ENCODE results near the gene C16orf96. TPM values are rescaled to one million over a fixed set of nuclear protein-coding genes. Genes with fewer than 3 reads are reported as not detected.

Gene C16orf96
- total and polyA plus RNA-seq, 2 donors from 2014 or later: 0.13 to 0.16 TPM

GRCh38 chr16:4648917-4649316 is 92.8 kb downstream of the C16orf96 start:
- Histone ChIP-seq H3K9me3 (ENCODE audit: control insufficient read depth in 2 of 3, insufficient read depth in 1 of 3, low read length in 3 of 3) (no peaks in the 10 kb centered on the region), H3K27ac (ENCODE audit: low read depth in 2 of 2, low read length in 2 of 2) (no peak overlapping the region), H3K36me3 (ENCODE audit: control insufficient read depth in 2 of 3, insufficient read depth in 3 of 3, low read length in 3 of 3) (peaks cover 0 to 6% (median 3%) of the 10 kb centered on the region in 3 donors), H3K4me1 (ENCODE audit: control insufficient read depth in 2 of 3, insufficient read depth in 2 of 3, low read depth in 1 of 3, low read length in 3 of 3) (peaks cover 0 to 14% (median 8%) of the 10 kb centered on the region in 3 donors), H3K9ac (ENCODE audit: low read length in 3 of 3) (no peak overlapping the region), H3K4me3 (ENCODE audit: low read length in 3 of 3) (no peak overlapping the region), H3K27me3 (ENCODE audit: control insufficient read depth, insufficient read depth, low read length) (no peaks in the 10 kb centered on the region)
- FAIRE-seq (no peak), DNase-seq (no peak)
- no peak for TF ChIP-seq CTCF (IDR thresholded peaks at IDR 0.05; ENCODE audit: borderline replicate concordance, extremely low read depth, insufficient read depth)
- intact Hi-C loops (cut with DNase I): no loop called here

DNA sequence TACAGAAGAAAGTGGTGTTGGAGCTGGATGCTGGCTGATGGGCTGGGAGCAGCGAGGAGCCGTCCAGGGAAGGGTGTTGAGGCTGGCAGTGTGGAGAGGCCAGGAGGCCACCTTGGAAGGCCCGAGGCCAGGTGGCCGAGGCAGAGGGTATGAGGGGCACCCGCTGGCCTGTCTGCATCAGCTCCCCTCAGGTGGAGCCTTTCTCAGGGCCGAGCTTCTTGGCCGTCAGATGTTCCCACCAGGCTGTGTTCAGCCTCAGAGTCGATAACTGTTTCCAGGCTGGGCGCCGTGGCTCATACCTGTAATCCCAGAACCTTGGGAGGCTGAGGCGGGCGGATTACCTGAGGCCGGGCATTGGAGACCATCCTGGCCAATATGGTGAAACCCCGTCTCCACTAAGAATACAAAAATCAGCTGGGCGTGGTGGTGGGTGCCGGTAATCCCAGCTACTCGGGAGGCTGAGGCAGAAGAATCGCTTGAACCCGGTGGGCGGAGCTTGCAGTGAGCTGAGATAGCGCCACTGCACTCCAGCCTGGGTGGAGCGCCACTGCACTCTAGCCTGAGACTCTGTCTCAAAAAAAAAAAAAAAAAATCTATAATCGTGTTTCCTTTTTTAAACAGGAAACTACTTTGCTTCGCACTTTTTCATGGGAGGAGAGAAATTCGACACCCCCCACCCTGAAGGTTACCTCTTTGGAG is 93.8 kb downstream of the C16orf96 start:
- Histone ChIP-seq H3K4me3 (ENCODE audit: low read length in 3 of 3) (no peak overlapping the region), H3K36me3 (ENCODE audit: control insufficient read depth in 2 of 3, insufficient read depth in 3 of 3, low read length in 3 of 3) (peaks cover 0 to 6% (median 3%) of the 10 kb centered on the region in 3 donors), H3K9me3 (ENCODE audit: control insufficient read depth in 2 of 3, insufficient read depth in 1 of 3, low read length in 3 of 3) (no peaks in the 10 kb centered on the region), H3K9ac (ENCODE audit: low read length in 3 of 3) (no peak overlapping the region), H3K27ac (ENCODE audit: low read depth in 2 of 2, low read length in 2 of 2) (no peak overlapping the region), H3K4me1 (ENCODE audit: control insufficient read depth in 2 of 3, insufficient read depth in 2 of 3, low read depth in 1 of 3, low read length in 3 of 3) (peaks cover 0 to 19% (median 13%) of the 10 kb centered on the region in 3 donors), H3K27me3 (ENCODE audit: control insufficient read depth, insufficient read depth, low read length) (no peaks in the 10 kb centered on the region)
- intact Hi-C loops (cut with DNase I): no loop called here
- TF ChIP-seq CTCF (IDR thresholded peaks at IDR 0.05; ENCODE audit: borderline replicate concordance, extremely low read depth, insufficient read depth): no peak
- DNase-seq (no peak), FAIRE-seq (no peak)

Other genes with a start within 250 kb of the C16orf96 start
- 68.7 TPM for gene GLIS2, start 240.3 kb upstream of the C16orf96 start, total RNA-seq
- 35.6 TPM for gene GLIS2, start 240.3 kb upstream of the C16orf96 start, polyA plus RNA-seq (ENCODE audit: insufficient read depth, low read depth, low replicate concordance)
- gene PAM16, start 205.0 kb upstream of the C16orf96 start, total RNA-seq: 29.4 TPM
- 61.1 TPM for gene PAM16, start 205.0 kb upstream of the C16orf96 start, polyA plus RNA-seq (ENCODE audit: insufficient read depth, low read depth, low replicate concordance)
- gene VASN, start 184.5 kb upstream of the C16orf96 start, total RNA-seq: 82.7 TPM
- gene VASN, start 184.5 kb upstream of the C16orf96 start, polyA plus RNA-seq (ENCODE audit: insufficient read depth, low read depth, low replicate concordance): 75.7 TPM
- 50.1 TPM for gene CORO7, start 139.7 kb upstream of the C16orf96 start, total RNA-seq
- gene CORO7, start 139.7 kb upstream of the C16orf96 start, polyA plus RNA-seq (ENCODE audit: insufficient read depth, low read depth, low replicate concordance): 9.8 TPM
- 41.1 TPM for gene DNAJA3, start 130.5 kb upstream of the C16orf96 start, total RNA-seq
- gene DNAJA3, start 130.5 kb upstream of the C16orf96 start, polyA plus RNA-seq (ENCODE audit: insufficient read depth, low read depth, low replicate concordance): 49.4 TPM
- 54.9 TPM for gene NMRAL1, start 81.7 kb upstream of the C16orf96 start, total RNA-seq
- 94.1 TPM for gene NMRAL1, start 81.7 kb upstream of the C16orf96 start, polyA plus RNA-seq (ENCODE audit: insufficient read depth, low read depth, low replicate concordance)
- 56.4 TPM for gene HMOX2, start 79.9 kb upstream of the C16orf96 start, total RNA-seq
- 116 TPM for gene HMOX2, start 79.9 kb upstream of the C16orf96 start, polyA plus RNA-seq (ENCODE audit: insufficient read depth, low read depth, low replicate concordance)
- 40.8 TPM for gene CDIP1, start 17.6 kb upstream of the C16orf96 start, total RNA-seq
- 80.4 TPM for gene CDIP1, start 17.6 kb upstream of the C16orf96 start, polyA plus RNA-seq (ENCODE audit: insufficient read depth, low read depth, low replicate concordance)
- gene UBALD1, start 58.5 kb downstream of the C16orf96 start, total RNA-seq: 38.3 TPM
- gene UBALD1, start 58.5 kb downstream of the C16orf96 start, polyA plus RNA-seq (ENCODE audit: insufficient read depth, low read depth, low replicate concordance): 31.8 TPM
- 90.8 TPM for gene MGRN1, start 68.5 kb downstream of the C16orf96 start, total RNA-seq
- gene MGRN1, start 68.5 kb downstream of the C16orf96 start, polyA plus RNA-seq (ENCODE audit: insufficient read depth, low read depth, low replicate concordance): 19.7 TPM
- 30.6 TPM for gene NUDT16L1, start 137.2 kb downstream of the C16orf96 start, total RNA-seq
- 69.4 TPM for gene NUDT16L1, start 137.2 kb downstream of the C16orf96 start, polyA plus RNA-seq (ENCODE audit: insufficient read depth, low read depth, low replicate concordance)
- gene ANKS3, start 177.9 kb downstream of the C16orf96 start, total RNA-seq: 27.6 TPM
- gene ANKS3, start 177.9 kb downstream of the C16orf96 start, polyA plus RNA-seq (ENCODE audit: insufficient read depth, low read depth, low replicate concordance): 20.7 TPM
- gene DNAAF8, start 178.2 kb downstream of the C16orf96 start, total RNA-seq: 1.8 TPM
- gene DNAAF8, start 178.2 kb downstream of the C16orf96 start, polyA plus RNA-seq (ENCODE audit: insufficient read depth, low read depth, low replicate concordance): 4.0 TPM
- gene ZNF500, start 210.8 kb downstream of the C16orf96 start, total RNA-seq: 18.3 TPM
- gene ZNF500, start 210.8 kb downstream of the C16orf96 start, polyA plus RNA-seq (ENCODE audit: insufficient read depth, low read depth, low replicate concordance): 4.9 TPM
- gene SEPTIN12, start 232.0 kb downstream of the C16orf96 start, total RNA-seq: not detected
- not detected for gene SEPTIN12, start 232.0 kb downstream of the C16orf96 start, polyA plus RNA-seq (ENCODE audit: insufficient read depth, low read depth, low replicate concordance)
- 36.5 TPM for gene SMIM22, start 239.0 kb downstream of the C16orf96 start, total RNA-seq
- gene SMIM22, start 239.0 kb downstream of the C16orf96 start, polyA plus RNA-seq (ENCODE audit: insufficient read depth, low read depth, low replicate concordance): 74.2 TPM
- gene ROGDI, start 246.3 kb downstream of the C16orf96 start, total RNA-seq: 20.8 TPM
- gene ROGDI, start 246.3 kb downstream of the C16orf96 start, polyA plus RNA-seq (ENCODE audit: insufficient read depth, low read depth, low replicate concordance): 86.1 TPM